Hepatic stellate cell (primary cell): ENCODE results near the gene ZMYM5.
"Not testable (repeated sequence)": the region's sequence is repeated elsewhere in the genome, so short reads cannot be mapped to it uniquely, and the experiment has no call there.

Experiments
- DNase-seq: peaks from one replicate; pipeline ENCODE4 v3.0.0; 2011; ENCODE audit warnings: low spot score

ZMYM5 gene

GRCh38 chr13:19863323-19864023 is at the start of gene ZMYM5:
TSS of gene ZMYM5 (minus strand) at chr13:19863649. CDS start at chr13:19852180, 11,469 bp downstream.
- DNase-seq = peak; percentile 99

GRCh38 chr13:19910336-19911072 is 47.1 kb upstream of the ZMYM5 start:
- DNase-seq = peak; percentile 10

GRCh38 chr13:19908350-19908986 is 45.0 kb upstream of the ZMYM5 start:
- DNase-seq = no peak

- DNase-seq = not testable (repeated sequence)
Measured at GRCh38 chr13:19905487-19906195, 42.2 kb upstream of the ZMYM5 start.

GRCh38 chr13:19890030-19890429 is 26.6 kb upstream of the ZMYM5 start:
- DNase-seq = no peak

- peak; percentile 21 for DNase-seq
Measured at GRCh38 chr13:19888799-19889198, 25.4 kb upstream of the ZMYM5 start.

- DNase-seq = no peak
Measured at GRCh38 chr13:19882231-19882630, 18.8 kb upstream of the ZMYM5 start.

- DNase-seq = no peak
Measured at GRCh38 chr13:19881641-19882040, 18.2 kb upstream of the ZMYM5 start.

- peak; percentile 60 for DNase-seq
Measured at GRCh38 chr13:19864746-19865309, 1.4 kb upstream of the ZMYM5 start.

- DNase-seq = peak; percentile 68
Measured at GRCh38 chr13:19864024-19864745, 736 bp upstream of the ZMYM5 start.

GRCh38 chr13:19862481-19863313 is 752 bp downstream of the ZMYM5 start:
- DNase-seq = peak; percentile 27

GRCh38 chr13:19861762-19862161 is 1.7 kb downstream of the ZMYM5 start:
- DNase-seq = peak; percentile 4

- DNase-seq = no peak
Measured at GRCh38 chr13:19860884-19861655, 2.4 kb downstream of the ZMYM5 start.

- not testable (repeated sequence) for DNase-seq
Measured at GRCh38 chr13:19857637-19858036, 5.8 kb downstream of the ZMYM5 start.

GRCh38 chr13:19852766-19853165 is 10.7 kb downstream of the ZMYM5 start:
- DNase-seq = no peak

GRCh38 chr13:19845758-19846157 is 17.7 kb downstream of the ZMYM5 start:
- DNase-seq = peak; percentile 94

- DNase-seq = no peak
Measured at GRCh38 chr13:19838865-19839275, 24.6 kb downstream of the ZMYM5 start.

- no peak for DNase-seq
Measured at GRCh38 chr13:19836472-19836871, 27.0 kb downstream of the ZMYM5 start.

GRCh38 chr13:19834704-19835103 is 28.7 kb downstream of the ZMYM5 start:
- DNase-seq = no peak

GRCh38 chr13:19822673-19823072 is 40.8 kb downstream of the ZMYM5 start:
- no peak for DNase-seq
